K562 (cell line): ENCODE measurements around the gene HMG20B. TPM values are rescaled to one million over a fixed set of nuclear protein-coding genes. Genes with fewer than 3 reads are reported as not detected.

Experiments used
- ADNP ChIP-seq: fragments of 200-800 bp; sonication (Bioruptor generic); IDR thresholded peaks from 2 replicates; pipeline ENCODE4 v1.6.1; 2016; ENCODE audit warnings: missing genetic modification characterization, missing compliant biosample characterization
- CXXC5 ChIP-seq: fragments of 250-450 bp; sonication (Bioruptor Pico); IDR thresholded peaks from 2 replicates; pipeline ENCODE4 v1.8.0; 2022; ENCODE audit warnings: inconsistent platforms, mild to moderate bottlenecking, moderate library complexity
- EWSR1 ChIP-seq: fragments of 450-650 bp; IDR thresholded peaks from 2 replicates; pipeline ENCODE4 v1.6.1; 2018; ENCODE audit warnings: borderline replicate concordance, mild to moderate bottlenecking, low read depth, moderate library complexity; ENCODE audit not compliant: partially characterized antibody
- GTF2E2 ChIP-seq: fragments of 200-800 bp; sonication (Bioruptor generic); IDR thresholded peaks from 2 replicates; pipeline ENCODE4 v1.6.1; 2016; ENCODE audit warnings: missing genetic modification characterization, missing compliant biosample characterization
- HNRNPK ChIP-seq: fragments of 200-400 bp; formaldehyde crosslinking; IDR thresholded peaks from one replicate; pipeline ENCODE4 v1.6.1; 2018; ENCODE audit warnings: mild to moderate bottlenecking, low read depth, low read length; ENCODE audit not compliant: poor library complexity, severe bottlenecking
- MAFF ChIP-seq: IDR thresholded peaks from 2 replicates; pipeline ENCODE4 v1.6.1; 2012; ENCODE audit warnings: low read length, improper control_type of control experiment
- MTA2 ChIP-seq: fragments of 450-650 bp; IDR thresholded peaks from 2 replicates; pipeline ENCODE4 v1.6.1; 2016; ENCODE audit warnings: low read depth
- NBN ChIP-seq: fragments of 450-650 bp; IDR thresholded peaks from 2 replicates; pipeline ENCODE4 v1.6.1; 2016; ENCODE audit warnings: low read depth, mild to moderate bottlenecking
- OTX1 ChIP-seq: fragments of 450-650 bp; formaldehyde crosslinking; IDR thresholded peaks from 2 replicates; pipeline ENCODE4 v1.4.0; 2022; ENCODE audit warnings: mild to moderate bottlenecking
- RCOR1 ChIP-seq, 2 experiments: IDR thresholded peaks; 2 replicates each; pipeline ENCODE4 v1.6.1; 2012; ENCODE audit warnings: low read depth in 2 of 2, low read length in 2 of 2, borderline replicate concordance in 1 of 2, improper control_type of control experiment in 1 of 2
- SMAD2 ChIP-seq: fragments of 150-350 bp; IDR thresholded peaks from 2 replicates; pipeline ENCODE4 v1.6.1; 2014; ENCODE audit warnings: low read depth, mild to moderate bottlenecking, low read length
- SMARCB1 ChIP-seq: IDR thresholded peaks from 2 replicates; pipeline ENCODE4 v1.6.1; 2011; ENCODE audit warnings: improper control_type of control experiment, low read depth; ENCODE audit not compliant: insufficient read length
- SNRNP70 ChIP-seq: fragments of 200-400 bp; formaldehyde crosslinking; optimal IDR thresholded peaks from 2 replicates; pipeline ENCODE3; 2017; ENCODE audit warnings: low read depth, low read length
- TSC22D4 ChIP-seq: fragments of 450-650 bp; IDR thresholded peaks from 2 replicates; pipeline ENCODE4 v1.6.1; 2016; ENCODE audit warnings: missing genetic modification characterization, missing biosample characterization, control low read depth
- ZC3H8 ChIP-seq: fragments of 450-650 bp; IDR thresholded peaks from 2 replicates; pipeline ENCODE4 v1.6.1; 2017
- ZNF121 ChIP-seq: sonication (generic); formaldehyde crosslinking; conservative IDR thresholded peaks from 2 replicates; pipeline ENCODE4 v1.8.0; 2022; ENCODE audit warnings: missing genetic modification reagents
- ZNF584 ChIP-seq: fragments of 200-800 bp; sonication (Bioruptor generic); IDR thresholded peaks from 2 replicates; pipeline ENCODE4 v1.6.1; 2016; ENCODE audit warnings: low read depth, mild to moderate bottlenecking, missing genetic modification characterization, missing compliant biosample characterization
- polyA plus RNA-seq, 8 experiments: library from polyadenylated mRNA; depleted of rRNA in 4 of 8; stranded (reverse) in 5 of 8; unstranded in 3 of 8; fragments of >200 nt; fragmentation: Nextera tagmentation in 2 of 8; fragmentation: Illumina TruSeq in 1 of 8; extraction: Ambion mirVana in 2 of 8; extraction: Trizol in 1 of 8; gene quantifications; 2 replicates each; pipeline versions ENCODE4 v1.2.1 to v1.2.3, GENCODE V29; 2011 to 2014; ENCODE audit warnings: inconsistent platforms in 1 of 8, missing spikeins in 1 of 8
- total RNA-seq, 7 experiments: library from RNA; depleted of rRNA in 6 of 7; stranded (reverse); fragments of >200 nt in 6 of 7; fragmentation: Illumina TruSeq in 2 of 7; extraction: Trizol in 2 of 7; gene quantifications; 2 replicates each; pipeline versions ENCODE4 v1.2.1 to v1.2.3, GENCODE V29; 2011 to 2021; ENCODE audit warnings: low replicate concordance in 1 of 7
- TF ChIP-seq, protein P1 (sequence below): fragments of 150-350 bp; conservative IDR thresholded peaks from 2 replicates; pipeline ENCODE4 v1.6.1; 2014; ENCODE audit warnings: low read length
- TF ChIP-seq, protein P2 (sequence below): fragments of 450-650 bp; conservative IDR thresholded peaks from 2 replicates; pipeline ENCODE4 v1.6.1; 2016; ENCODE audit warnings: missing genetic modification characterization, low read depth, mild to moderate bottlenecking, missing compliant biosample characterization, moderate library complexity
- TF ChIP-seq, protein P3 (sequence below): IDR thresholded peaks from 3 replicates; pipeline ENCODE4 v1.6.1; 2011; ENCODE audit warnings: borderline replicate concordance, mild to moderate bottlenecking, moderate library complexity; ENCODE audit not compliant: insufficient read length; ENCODE audit errors: extremely low read depth

Gene HMG20B
- total and polyA plus RNA-seq, 9 of the 15 experiments (the other 6 are each of a cell fraction or from before 2014, with no cell fraction given), result 0.35 to 172 (median 38.6) TPM

DNA sequence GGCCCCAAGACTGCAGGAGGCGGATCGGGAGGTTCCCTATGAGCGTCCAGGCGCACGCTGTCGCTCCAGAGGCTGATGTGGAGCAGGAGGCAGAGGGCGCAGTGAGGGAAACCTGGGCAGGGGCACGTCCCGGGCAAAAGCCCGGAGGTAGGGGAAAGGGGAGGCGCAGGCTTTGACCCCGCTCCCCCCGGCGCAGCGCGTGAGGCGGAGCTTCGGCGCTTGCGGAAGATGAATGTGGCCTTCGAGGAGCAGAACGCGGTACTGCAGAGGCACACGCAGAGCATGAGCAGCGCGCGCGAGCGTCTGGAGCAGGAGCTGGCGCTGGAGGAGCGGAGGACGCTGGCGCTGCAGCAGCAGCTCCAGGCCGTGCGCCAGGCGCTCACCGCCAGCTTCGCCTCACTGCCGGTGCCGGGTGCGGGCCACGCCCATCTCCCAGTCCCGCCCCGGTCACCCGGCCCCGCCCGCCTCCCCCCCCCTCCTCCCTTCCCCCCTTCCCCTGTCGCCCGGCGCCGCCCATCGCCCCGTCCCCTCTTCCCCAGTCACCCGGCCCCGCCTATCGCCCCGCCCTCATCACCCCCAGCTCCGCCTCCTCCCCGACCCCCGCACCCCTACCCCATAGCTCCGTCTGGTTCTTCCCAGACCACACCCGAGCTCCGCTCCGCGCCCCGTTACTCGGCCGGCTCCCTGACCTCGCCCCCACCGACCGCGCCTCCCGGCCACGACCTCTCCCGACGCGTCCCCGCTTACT, 4.1 kb downstream of the HMG20B start (continued):
- TF ChIP-seq OTX1 (CRISPR knock-in tag) (no peak), NBN (no peak), SNRNP70 (no peak), ZNF121 (CRISPR knock-in tag) (no peak), ZC3H8 (no peak), MTA2 (no peak), TSC22D4 (tag) (no peak), ADNP (tag) (no peak), RCOR1 (IDR thresholded peaks at IDR 0.05; ENCODE audit: borderline replicate concordance in 1 of 2, low read depth in 2 of 2, low read length in 2 of 2) (no peak), SMARCB1 (no peak), CXXC5 (peak; percentile 19; the same call in 1 of the 2 replicates), HNRNPK (peak; percentile 91), GTF2E2 (tag) (no peak), EWSR1 (no peak), ZNF584 (no peak), SMAD2 (no peak), MAFF (no peak)
- TF ChIP-seq, protein P1, sequence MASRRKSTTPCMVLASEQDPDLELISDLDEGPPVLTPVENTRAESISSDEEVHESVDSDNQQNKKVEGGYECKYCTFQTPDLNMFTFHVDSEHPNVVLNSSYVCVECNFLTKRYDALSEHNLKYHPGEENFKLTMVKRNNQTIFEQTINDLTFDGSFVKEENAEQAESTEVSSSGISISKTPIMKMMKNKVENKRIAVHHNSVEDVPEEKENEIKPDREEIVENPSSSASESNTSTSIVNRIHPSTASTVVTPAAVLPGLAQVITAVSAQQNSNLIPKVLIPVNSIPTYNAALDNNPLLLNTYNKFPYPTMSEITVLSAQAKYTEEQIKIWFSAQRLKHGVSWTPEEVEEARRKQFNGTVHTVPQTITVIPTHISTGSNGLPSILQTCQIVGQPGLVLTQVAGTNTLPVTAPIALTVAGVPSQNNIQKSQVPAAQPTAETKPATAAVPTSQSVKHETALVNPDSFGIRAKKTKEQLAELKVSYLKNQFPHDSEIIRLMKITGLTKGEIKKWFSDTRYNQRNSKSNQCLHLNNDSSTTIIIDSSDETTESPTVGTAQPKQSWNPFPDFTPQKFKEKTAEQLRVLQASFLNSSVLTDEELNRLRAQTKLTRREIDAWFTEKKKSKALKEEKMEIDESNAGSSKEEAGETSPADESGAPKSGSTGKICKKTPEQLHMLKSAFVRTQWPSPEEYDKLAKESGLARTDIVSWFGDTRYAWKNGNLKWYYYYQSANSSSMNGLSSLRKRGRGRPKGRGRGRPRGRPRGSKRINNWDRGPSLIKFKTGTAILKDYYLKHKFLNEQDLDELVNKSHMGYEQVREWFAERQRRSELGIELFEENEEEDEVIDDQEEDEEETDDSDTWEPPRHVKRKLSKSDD, result no peak
- TF ChIP-seq, protein P2, sequence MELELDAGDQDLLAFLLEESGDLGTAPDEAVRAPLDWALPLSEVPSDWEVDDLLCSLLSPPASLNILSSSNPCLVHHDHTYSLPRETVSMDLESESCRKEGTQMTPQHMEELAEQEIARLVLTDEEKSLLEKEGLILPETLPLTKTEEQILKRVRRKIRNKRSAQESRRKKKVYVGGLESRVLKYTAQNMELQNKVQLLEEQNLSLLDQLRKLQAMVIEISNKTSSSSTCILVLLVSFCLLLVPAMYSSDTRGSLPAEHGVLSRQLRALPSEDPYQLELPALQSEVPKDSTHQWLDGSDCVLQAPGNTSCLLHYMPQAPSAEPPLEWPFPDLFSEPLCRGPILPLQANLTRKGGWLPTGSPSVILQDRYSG, result no peak
- TF ChIP-seq, protein P3, sequence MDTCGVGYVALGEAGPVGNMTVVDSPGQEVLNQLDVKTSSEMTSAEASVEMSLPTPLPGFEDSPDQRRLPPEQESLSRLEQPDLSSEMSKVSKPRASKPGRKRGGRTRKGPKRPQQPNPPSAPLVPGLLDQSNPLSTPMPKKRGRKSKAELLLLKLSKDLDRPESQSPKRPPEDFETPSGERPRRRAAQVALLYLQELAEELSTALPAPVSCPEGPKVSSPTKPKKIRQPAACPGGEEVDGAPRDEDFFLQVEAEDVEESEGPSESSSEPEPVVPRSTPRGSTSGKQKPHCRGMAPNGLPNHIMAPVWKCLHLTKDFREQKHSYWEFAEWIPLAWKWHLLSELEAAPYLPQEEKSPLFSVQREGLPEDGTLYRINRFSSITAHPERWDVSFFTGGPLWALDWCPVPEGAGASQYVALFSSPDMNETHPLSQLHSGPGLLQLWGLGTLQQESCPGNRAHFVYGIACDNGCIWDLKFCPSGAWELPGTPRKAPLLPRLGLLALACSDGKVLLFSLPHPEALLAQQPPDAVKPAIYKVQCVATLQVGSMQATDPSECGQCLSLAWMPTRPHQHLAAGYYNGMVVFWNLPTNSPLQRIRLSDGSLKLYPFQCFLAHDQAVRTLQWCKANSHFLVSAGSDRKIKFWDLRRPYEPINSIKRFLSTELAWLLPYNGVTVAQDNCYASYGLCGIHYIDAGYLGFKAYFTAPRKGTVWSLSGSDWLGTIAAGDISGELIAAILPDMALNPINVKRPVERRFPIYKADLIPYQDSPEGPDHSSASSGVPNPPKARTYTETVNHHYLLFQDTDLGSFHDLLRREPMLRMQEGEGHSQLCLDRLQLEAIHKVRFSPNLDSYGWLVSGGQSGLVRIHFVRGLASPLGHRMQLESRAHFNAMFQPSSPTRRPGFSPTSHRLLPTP, result no peak
